K562 (cell line): ENCODE data around the gene PLEKHO2. TPM values are rescaled to one million over a fixed set of nuclear protein-coding genes. Genes with fewer than 3 reads are reported as not detected.

Source experiments
- ATAC-seq: fragments of 200-7000 bp; cut with Tn5 transposase; 3 replicates; pipeline ENCODE4 v1.9.1; 2020; ENCODE audit warnings: moderate library complexity
- BruUV-seq: library from RNA; stranded (reverse); fragments of 400-500 nt; replicated peaks from 2 replicates; lab custom pipeline; 2021; lab: Mats Ljungman, UMichigan
- CTCF ChIA-PET: fragments of 300-600 bp; formaldehyde crosslinking; extraction: SDS; loops from one replicate; lab custom pipeline; 2021; ENCODE audit warnings: low intra/inter-chr PET ratio; lab: Yijun Ruan, JAX
- POLR2A ChIA-PET: fragments of 300-600, 350-650 bp; sonication (Branson Sonifier 250); formaldehyde crosslinking; extraction: SDS; loops from one replicate; lab custom pipeline; 2021; ENCODE audit warnings: antibody characterized with exemption, inconsistent platforms; lab: Yijun Ruan, JAX
- DNase-seq, 4 experiments: peaks; one replicate each; pipeline versions ENCODE4 v3.0.0 to v3.0.0-alpha.2; 2011 to 2018; ENCODE audit warnings: low spot score in 3 of 4, mixed read lengths in 3 of 4; ENCODE audit errors: extremely low read depth in 1 of 4
- FAIRE-seq: peaks from 2 replicates; lab custom pipeline; 2011; peaks lifted over from hg19 to GRCh38; lab: Jason Lieb, UNC
- H2AFZ ChIP-seq: 2 replicates; pipeline ENCODE4 v1.6.0; 2011; ENCODE audit warnings: low read depth, low read length, control low read depth, inconsistent platforms
- H3K27ac ChIP-seq: fragments of 200-600 bp; 3 replicates; pipeline ENCODE4 v1.8.0; 2011; ENCODE audit warnings: low read depth, mild to moderate bottlenecking, control low read depth, inconsistent platforms, low read length, moderate library complexity, mixed read lengths; ENCODE audit errors: extremely low read depth
- H3K27me3 ChIP-seq, 2 experiments: fragments of 300-600 bp in 1 of 2; 2 replicates in 1 of 2; 3 replicates in 1 of 2; pipeline versions ENCODE4 v1.6.0 to v1.8.0; 2011; ENCODE audit warnings: inconsistent platforms in 2 of 2, low read length in 2 of 2, mild to moderate bottlenecking in 1 of 2, mixed read lengths in 1 of 2, moderate library complexity in 1 of 2; ENCODE audit not compliant: control insufficient read depth in 2 of 2, insufficient read depth in 2 of 2
- H3K36me3 ChIP-seq: fragments of 300-600 bp; 3 replicates; pipeline ENCODE4 v1.8.0; 2011; ENCODE audit warnings: mild to moderate bottlenecking, low read length, inconsistent platforms; ENCODE audit not compliant: control insufficient read depth, insufficient read depth
- H3K4me1 ChIP-seq, 2 experiments: fragments of 200-600 bp in 1 of 2; replicated peaks in 1 of 2; 2 replicates in 1 of 2; 3 replicates in 1 of 2; pipeline versions ENCODE4 v1.5.1 to v1.8.0; 2011; ENCODE audit warnings: inconsistent platforms in 2 of 2, low read length in 2 of 2, mild to moderate bottlenecking in 1 of 2, mixed read lengths in 1 of 2, moderate library complexity in 1 of 2; ENCODE audit not compliant: control insufficient read depth in 2 of 2, insufficient read depth in 2 of 2
- H3K4me2 ChIP-seq: 2 replicates; pipeline ENCODE4 v1.6.1; 2011; ENCODE audit warnings: low read length, control low read depth, inconsistent platforms, mixed read lengths; ENCODE audit not compliant: insufficient read depth
- H3K4me3 ChIP-seq: fragments of 200-600 bp; sonication (generic), shearing (Covaris generic); 2 replicates; pipeline ENCODE4 v1.5.1; 2016; ENCODE audit warnings: control low read depth, inconsistent platforms
- H3K79me2 ChIP-seq: fragments of 200-600 bp; 3 replicates; pipeline ENCODE4 v1.8.0; 2011; ENCODE audit warnings: low read length, inconsistent platforms; ENCODE audit not compliant: control insufficient read depth, insufficient read depth
- H3K9ac ChIP-seq, 2 experiments: 2 replicates each; pipeline versions ENCODE4 v1.6.0 to v1.6.1; 2011; ENCODE audit warnings: low read depth in 2 of 2, low read length in 2 of 2, control low read depth in 1 of 2, inconsistent platforms in 1 of 2, mild to moderate bottlenecking in 1 of 2, mixed read lengths in 1 of 2; ENCODE audit not compliant: insufficient read depth in 1 of 2
- H3K9me1 ChIP-seq: one replicate; pipeline ENCODE4 v1.6.0; 2011; ENCODE audit warnings: inconsistent platforms, mild to moderate bottlenecking, low read length, moderate library complexity; ENCODE audit not compliant: control insufficient read depth, insufficient read depth
- H3K9me3 ChIP-seq: replicated peaks from 2 replicates; pipeline ENCODE4 v1.5.1; 2011; ENCODE audit warnings: low read depth, low read length, inconsistent platforms; ENCODE audit not compliant: control insufficient read depth, insufficient read depth
- H4K20me1 ChIP-seq: replicated peaks from 2 replicates; pipeline ENCODE4 v1.6.1; 2011; ENCODE audit warnings: low read length, inconsistent platforms, mixed read lengths; ENCODE audit not compliant: control insufficient read depth, insufficient read depth
- NFIC ChIP-seq: fragments of 450-650 bp; IDR thresholded peaks from 2 replicates; pipeline ENCODE4 v1.6.1; 2017; ENCODE audit warnings: mild to moderate bottlenecking, inconsistent platforms
- ZNF512 ChIP-seq: IDR thresholded peaks from 2 replicates; pipeline ENCODE4 v1.6.1; 2016; ENCODE audit warnings: missing genetic modification characterization, missing compliant biosample characterization
- ZNF740 ChIP-seq, 3 experiments: fragments of 200-800 bp in 1 of 3; sonication (Bioruptor generic) in 1 of 3; sonication (generic) in 1 of 3; formaldehyde crosslinking in 1 of 3; IDR thresholded peaks; 2 replicates each; pipeline versions ENCODE4 v1.6.1 to v1.8.0; 2016 to 2022; ENCODE audit warnings: mild to moderate bottlenecking in 2 of 3, missing compliant biosample characterization in 2 of 3, missing genetic modification characterization in 2 of 3, missing genetic modification reagents in 1 of 3
- WGBS: fragments of 100-300 bp; shearing (Covaris generic); methylation state at CpG from one replicate; pipeline ENCODE4 v1.1.6; 2016; ENCODE audit warnings: low coverage, mixed read lengths; ENCODE audit not compliant: insufficient coverage; ENCODE audit errors: missing lambda C conversion rate; 5-methylcytosine and 5-hydroxymethylcytosine counted together
- in situ Hi-C: fragments of 300-500 bp; cut with MboI; formaldehyde crosslinking; loops from 4 replicates; pipeline ENCODE4 v1.15.0; 2018; ENCODE audit warnings: inconsistent platforms, mixed read lengths
- intact Hi-C: fragments of 100-400 bp; cut with micrococcal nuclease; formaldehyde crosslinking; loops from 2 replicates; pipeline ENCODE4 v1.14.2; 2022
- polyA plus RNA-seq, 8 experiments: library from polyadenylated mRNA; depleted of rRNA in 4 of 8; stranded (reverse) in 5 of 8; unstranded in 3 of 8; fragments of >200 nt; fragmentation: Nextera tagmentation in 2 of 8; fragmentation: Illumina TruSeq in 1 of 8; extraction: Ambion mirVana in 2 of 8; extraction: Trizol in 1 of 8; gene quantifications; 2 replicates each; pipeline versions ENCODE4 v1.2.1 to v1.2.3, GENCODE V29; 2011 to 2014; ENCODE audit warnings: inconsistent platforms in 1 of 8, missing spikeins in 1 of 8
- total RNA-seq, 7 experiments: library from RNA; depleted of rRNA in 6 of 7; stranded (reverse); fragments of >200 nt in 6 of 7; fragmentation: Illumina TruSeq in 2 of 7; extraction: Trizol in 2 of 7; gene quantifications; 2 replicates each; pipeline versions ENCODE4 v1.2.1 to v1.2.3, GENCODE V29; 2011 to 2021; ENCODE audit warnings: low replicate concordance in 1 of 7

Gene PLEKHO2
- total and polyA plus RNA-seq, 9 of the 15 experiments (the other 6 are each of a cell fraction or from before 2014, with no cell fraction given), result 0.24 to 8.8 (median 5.5) TPM

GRCh38 chr15:64859226-64859625, 17.5 kb downstream of the PLEKHO2 start (continued):
- TF ChIP-seq ZNF512 (tag), result no peak

- intact Hi-C loops (no loop called here), in situ Hi-C loops (no loop called here)
- H3K79me2 ChIP-seq, result no peaks in the 10 kb centered on the region
- 0 out of 2 replicates have a peak, but pooled peaks have one; percentile 20 for TF ChIP-seq NFIC
- no peak for TF ChIP-seq ZNF740 (CRISPR knock-in tag; IDR thresholded peaks at IDR 0.05)
- TF ChIP-seq ZNF740 (tag; IDR thresholded peaks at IDR 0.05), result no peak
- no peak for DNase-seq
- no peak overlapping the region for H3K4me3 ChIP-seq
- no peak overlapping the region for H3K4me2 ChIP-seq
- no peak for FAIRE-seq
- peaks cover 42% of the 10 kb centered on the region; the same call in 1 of the 3 replicates for H3K36me3 ChIP-seq
- peaks cover 0 to 10% of the 10 kb centered on the region in 2 experiments; a peak in 1 of 5 replicates for H3K4me1 ChIP-seq
- 87% methylated on average over 11 of the region's 11 CpGs for WGBS
- H3K27ac ChIP-seq, result no peak overlapping the region
- H3K9me1 ChIP-seq, result no peaks in the 10 kb centered on the region
- no TSS peak for BruUV-seq
- no peak overlapping the region for H3K9ac ChIP-seq
- no peak overlapping the region for H2AFZ ChIP-seq
- no peak for ATAC-seq
- H3K27me3 ChIP-seq, result no peaks in the 10 kb centered on the region
- H3K9me3 ChIP-seq, result no peaks in the 10 kb centered on the region
- ChIA-PET CTCF (no interaction called here), POLR2A (interaction anchor here (1.1 to 1.5 kb wide), 3 partner anchors 10 to 121 kb away, joined by 3 to 4 read pairs (median 3); no protein-coding TSS in a partner anchor)
- no peaks in the 10 kb centered on the region; the same call in 1 of the 2 replicates for H4K20me1 ChIP-seq
These were observed 19.6 kb downstream of the PLEKHO2 start for GRCh38 chr15:64861331-64861730.
